GM20000 (cell line): ENCODE measurements around the gene POC1B.
"Not testable (repeated sequence)": the region's sequence is repeated elsewhere in the genome, so short reads cannot be mapped to it uniquely, and the experiment has no call there.

Experiments
- DNase-seq: peaks from one replicate; pipeline ENCODE4 v3.0.0; 2012; ENCODE audit warnings: low spot score
- CTCF ChIP-seq: IDR thresholded peaks from 2 replicates; pipeline ENCODE4 v1.5.1; 2012; ENCODE audit warnings: mild to moderate bottlenecking, control low read depth; ENCODE audit errors: extremely low read depth, missing control alignments

POC1B gene

DNA sequence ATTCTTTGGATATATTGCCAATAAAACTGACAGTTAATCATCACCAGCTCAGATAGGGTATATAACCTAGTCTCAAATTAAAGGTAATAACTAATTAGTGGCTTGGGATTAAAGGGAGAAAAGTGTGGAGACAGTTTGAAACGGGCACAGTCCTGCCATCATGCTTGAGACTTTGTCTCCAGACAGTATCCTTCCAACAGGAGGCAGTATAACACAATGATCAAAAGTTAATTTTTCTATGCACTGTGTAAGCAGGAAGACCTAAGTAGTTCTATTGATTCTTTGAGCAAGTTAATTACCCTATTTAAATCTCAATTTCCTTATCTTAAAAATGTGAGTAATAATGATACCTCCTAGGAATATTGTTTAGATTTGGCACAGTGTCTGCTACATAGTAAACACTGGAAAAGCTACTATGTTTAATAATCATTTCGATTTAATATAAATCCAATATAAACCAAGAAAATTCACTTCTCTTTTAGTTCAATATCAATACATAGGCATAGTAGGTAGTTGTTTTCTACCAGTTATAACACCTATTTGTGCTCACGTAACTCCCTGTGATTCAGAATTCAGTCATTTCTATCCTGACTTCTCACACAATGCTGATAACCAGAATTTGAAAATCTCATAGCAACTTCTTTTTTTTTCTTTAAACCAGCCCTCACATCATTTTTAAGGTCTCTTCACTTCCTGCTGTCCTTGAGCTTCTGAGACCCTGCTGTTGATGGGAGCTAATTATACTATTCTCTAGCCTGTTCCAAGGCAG is 54.9 kb downstream of the POC1B start:
- peak; percentile 58 for TF ChIP-seq CTCF
- peak; percentile 41 for DNase-seq

- DNase-seq, result peak; percentile 20
- TF ChIP-seq CTCF, result no peak
Measured at GRCh38 chr12:89469361-89469760, 56.5 kb downstream of the POC1B start.

DNA sequence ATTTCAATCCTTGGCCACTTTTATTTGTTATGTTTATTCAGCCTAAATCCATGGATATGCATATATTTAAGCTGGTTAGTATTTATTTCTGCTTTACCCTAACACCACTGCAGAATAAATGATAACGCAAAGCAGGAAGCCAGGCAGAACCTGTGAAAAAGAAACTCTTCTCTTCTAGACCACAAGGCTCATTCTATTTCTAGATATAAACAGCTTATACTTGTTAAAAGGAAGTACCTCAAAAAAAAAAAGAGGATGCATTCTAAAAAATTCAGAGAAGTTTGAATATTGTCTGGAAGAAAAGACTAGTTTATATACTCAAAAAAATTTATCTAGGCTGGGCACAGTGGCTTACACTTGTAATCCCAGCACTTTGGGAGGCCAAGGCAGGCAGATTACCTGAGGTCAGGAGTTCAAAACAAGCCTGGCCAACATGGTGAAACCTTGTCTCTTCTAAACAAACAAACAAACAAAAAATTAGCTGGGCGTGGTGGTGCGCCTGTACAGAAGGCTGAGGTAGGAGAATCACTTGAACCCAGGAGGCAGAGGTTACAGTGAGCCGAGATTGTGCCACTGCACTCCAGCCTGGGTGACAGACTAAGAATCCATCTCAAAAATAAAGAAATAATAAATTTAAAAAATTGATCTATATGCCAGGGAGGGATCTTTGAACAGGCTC is 57.1 kb downstream of the POC1B start:
- DNase-seq, result peak; percentile 37
- no peak for TF ChIP-seq CTCF

DNA sequence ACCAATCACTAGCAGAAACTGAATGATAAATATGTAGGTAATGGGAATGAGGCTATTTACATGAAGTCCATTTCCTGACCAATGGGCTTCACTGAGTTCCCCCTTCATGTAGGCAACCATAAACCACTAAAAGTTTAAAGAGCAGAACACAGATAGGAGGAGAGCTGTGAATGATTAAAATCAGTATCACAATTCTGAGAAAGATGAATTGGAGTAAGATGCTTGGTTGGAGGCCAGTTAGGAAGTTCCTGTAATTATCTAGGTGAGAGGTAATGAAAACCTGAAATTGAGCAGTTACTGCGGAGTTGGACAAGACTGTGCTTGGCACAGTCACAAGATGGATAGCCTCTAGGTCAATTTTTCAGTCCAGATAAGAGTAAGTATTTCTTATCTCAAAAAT is 57.8 kb downstream of the POC1B start:
- DNase-seq, result no peak
- no peak for TF ChIP-seq CTCF

GRCh38 chr12:89464974-89465592 is 60.8 kb downstream of the POC1B start:
- no peak for DNase-seq
- no peak for TF ChIP-seq CTCF

DNA sequence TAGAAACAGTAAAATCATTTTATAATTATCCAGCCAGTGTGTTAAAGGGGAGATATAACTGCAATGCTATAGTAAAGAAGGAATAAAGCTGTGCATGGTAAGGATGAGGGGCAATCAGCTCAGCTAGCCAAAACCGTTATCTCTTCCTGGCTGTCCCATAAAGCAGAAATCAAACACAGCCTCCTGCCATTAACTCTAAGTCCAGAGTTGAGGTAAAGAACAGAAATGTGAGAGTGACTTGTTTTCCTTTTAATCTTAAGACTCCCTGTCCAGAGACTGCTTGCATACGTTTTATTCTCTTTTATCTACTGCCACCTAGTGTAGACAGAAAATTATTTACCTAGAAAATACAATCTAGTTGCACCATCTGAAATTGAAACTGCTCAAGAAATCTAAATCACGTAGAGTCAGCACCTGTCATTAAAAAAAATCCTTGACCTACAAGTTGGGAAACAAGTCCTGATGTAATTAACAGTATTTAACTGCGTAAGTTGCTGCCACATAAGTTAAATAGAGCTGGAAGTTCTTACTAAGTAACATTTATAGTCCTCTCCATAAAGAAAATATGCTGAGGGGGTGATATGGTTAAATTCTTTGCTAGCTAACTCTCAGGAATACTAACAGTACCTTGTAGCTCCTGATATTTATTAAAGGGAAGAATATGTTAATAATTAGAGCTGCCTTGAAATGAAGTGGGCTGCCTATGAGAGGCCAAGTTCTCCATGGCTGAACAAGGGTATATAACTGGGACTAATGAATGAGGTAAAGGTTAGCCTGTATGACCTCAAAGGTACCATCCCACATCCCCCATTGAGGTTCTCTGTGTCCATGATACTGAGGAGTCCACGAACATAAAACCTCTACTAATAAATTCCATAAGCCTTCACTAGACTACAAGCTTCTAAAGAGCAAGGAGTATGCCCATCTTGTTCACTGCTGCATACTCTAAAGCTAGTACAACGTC is 63.9 kb downstream of the POC1B start:
- peak; percentile 42 for DNase-seq
- no peak for TF ChIP-seq CTCF

GRCh38 chr12:89461190-89461589 is 64.7 kb downstream of the POC1B start:
- no peak for TF ChIP-seq CTCF
- no peak for DNase-seq

DNA sequence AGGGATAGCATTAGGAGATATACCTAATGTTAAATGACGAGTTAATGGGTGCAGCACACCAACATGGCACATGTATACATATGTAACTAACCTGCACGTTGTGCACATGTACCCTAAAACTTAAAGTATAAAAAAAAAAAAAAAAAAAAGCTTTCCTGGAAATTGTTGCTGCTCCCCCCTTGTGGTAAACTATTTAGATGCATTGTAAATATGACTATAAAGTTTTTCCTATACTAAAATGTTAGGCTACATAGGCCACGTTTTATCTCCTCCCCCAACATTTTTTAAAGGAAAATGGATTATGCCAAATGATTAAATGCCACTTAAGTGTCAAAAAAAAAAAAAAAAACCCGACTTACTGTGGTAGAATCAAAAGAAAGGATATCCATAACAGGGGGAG is 66.6 kb downstream of the POC1B start:
- DNase-seq, result not testable (repeated sequence)
